ENCODE results near the gene VPS13C. TPM values are rescaled to one million over a fixed set of nuclear protein-coding genes. Genes with fewer than 3 reads are reported as not detected.

VPS13C gene
- 23.2 and 39.2 TPM in 2 replicates for total RNA-seq

DNA sequence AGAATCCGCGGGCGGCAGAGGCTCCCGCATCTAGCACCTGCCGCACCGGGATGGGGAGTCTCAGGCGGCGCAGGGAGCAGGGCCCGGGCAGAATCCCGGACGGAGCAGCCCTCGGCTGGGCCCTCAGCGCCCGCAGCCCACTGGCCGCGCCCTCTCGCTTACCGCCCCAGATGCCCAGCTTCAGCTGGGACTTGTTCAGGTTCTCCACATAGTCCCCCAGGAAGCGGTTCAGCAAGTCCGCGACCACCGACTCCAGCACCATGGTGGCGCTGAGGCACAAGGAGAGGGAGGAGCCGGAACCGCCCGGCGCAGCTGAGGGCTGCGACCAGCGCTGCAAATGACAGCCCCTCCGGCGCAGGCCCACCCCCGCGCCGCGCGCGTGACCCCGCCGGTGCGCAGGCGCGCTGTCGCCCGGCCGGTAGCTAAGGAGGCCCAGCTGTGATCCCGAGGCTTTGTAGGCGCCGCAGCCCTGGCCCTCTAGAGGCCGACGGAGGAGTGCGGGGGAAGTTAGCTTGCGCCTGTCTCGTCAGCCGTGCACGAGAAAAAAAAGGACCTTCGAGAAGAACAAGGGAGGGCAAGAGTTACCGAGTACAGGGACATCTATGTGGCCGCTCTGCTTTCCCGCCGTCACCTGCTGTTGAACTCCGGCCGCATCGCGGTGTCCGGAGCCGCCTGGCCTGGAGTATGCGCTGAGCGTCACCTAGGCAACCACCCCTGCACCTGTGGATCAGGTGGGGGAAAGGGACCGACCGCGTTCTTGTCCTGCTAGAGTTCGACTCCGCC is at the start of gene VPS13C:
TSS of gene VPS13C (minus strand) at position 335 of the 783 bp plus-strand sequence. CDS start at position 262, 73 bp downstream.

GRCh38 chr15:62066663-62067447 is 6.6 kb upstream of the VPS13C start, which contains the start of gene C2CD4A:
Gene C2CD4A (plus strand): TSS chr15:62066977. CDS start chr15:62067614, 637 bp downstream.

Other genes starting within 250 kb of the VPS13C start
- 0.12 TPM in 1 of 2 replicates, not detected in the other for gene C2CD4A, start 6.5 kb upstream of the VPS13C start, total RNA-seq
- gene C2CD4B, start 104.8 kb upstream of the VPS13C start, total RNA-seq = 0.12 and 0.77 TPM in 2 replicates